Hepatic stellate cell (primary cell): Measurements from ENCODE around the gene CLC.
"Not testable (repeated sequence)": the region's sequence is repeated elsewhere in the genome, so short reads cannot be mapped to it uniquely, and the experiment has no call there.

ENCODE experiments used
- DNase-seq: peaks from one replicate; pipeline ENCODE4 v3.0.0; 2011; ENCODE audit warnings: low spot score

The CLC gene

DNA sequence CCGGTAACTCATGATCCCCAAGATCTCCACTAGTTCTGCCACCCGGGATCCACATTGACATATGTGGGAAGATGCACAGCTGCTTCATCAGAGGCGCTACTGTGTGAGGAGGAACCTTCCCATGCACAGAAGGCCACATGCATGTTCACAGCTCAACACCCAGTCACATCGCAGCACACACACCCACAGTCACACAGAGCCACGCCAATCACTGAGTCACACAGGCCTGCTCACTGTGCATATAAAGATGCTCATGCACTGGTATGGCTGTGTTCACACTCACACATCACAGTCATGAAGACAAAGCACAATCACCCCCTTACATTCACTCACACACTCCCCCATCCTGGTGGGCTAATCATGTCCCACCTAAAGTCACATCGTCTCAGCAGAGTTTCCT, 9.8 kb downstream of the CLC start:
- no peak for DNase-seq

DNA sequence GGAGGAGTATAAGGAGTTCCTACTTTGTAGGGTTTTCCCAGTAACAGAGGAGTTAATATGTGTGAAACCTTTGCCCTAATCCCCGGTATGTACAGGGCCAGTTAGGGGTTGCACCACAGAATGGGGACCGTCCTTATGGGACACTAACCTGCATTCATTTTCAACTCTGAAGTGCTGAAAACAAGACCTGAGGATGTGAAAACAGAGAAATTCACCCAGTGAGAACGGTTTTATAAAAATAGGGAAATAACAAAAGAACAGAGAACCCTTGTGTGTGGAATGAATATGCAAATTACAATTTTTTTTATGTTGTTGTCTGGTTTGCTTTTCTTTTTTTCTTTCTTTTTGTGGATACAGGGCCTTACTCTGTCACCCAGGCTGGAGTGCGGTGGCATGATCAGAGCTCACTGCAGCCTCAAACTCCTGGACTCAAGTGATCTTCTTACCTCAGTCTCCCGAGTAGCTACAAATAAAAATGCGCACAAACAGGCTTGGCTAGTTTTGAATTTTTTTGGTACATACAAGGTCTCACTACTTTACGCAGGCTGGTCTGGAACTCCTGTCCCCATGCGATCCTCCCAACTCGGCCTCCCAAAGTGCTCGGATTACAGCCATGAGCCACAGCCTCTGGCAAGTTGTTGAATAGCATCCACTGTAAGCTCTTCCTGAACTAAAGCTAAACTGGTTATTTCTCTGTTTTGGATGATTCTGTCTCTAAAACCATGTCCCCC, 10.6 kb downstream of the CLC start:
- DNase-seq: no peak

DNA sequence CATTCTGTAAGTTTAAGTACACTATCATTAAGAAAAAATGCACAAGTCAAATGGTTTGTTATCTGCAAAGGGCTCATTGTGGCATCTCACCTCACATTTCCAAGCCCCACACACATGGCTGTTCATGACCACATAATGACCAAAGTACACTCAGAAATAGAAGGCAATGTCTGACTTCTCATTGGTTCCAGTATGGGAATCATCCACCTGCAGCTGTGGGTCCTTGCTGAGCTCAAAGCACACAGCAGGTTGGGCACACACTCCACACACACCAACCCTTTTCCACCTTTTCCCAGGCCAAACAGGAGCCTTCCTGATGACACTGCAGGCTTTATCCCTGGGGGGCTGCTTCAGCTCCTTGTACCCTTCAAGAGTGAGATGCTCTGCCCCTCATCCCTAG, 11.8 kb downstream of the CLC start:
- DNase-seq: no peak

DNA sequence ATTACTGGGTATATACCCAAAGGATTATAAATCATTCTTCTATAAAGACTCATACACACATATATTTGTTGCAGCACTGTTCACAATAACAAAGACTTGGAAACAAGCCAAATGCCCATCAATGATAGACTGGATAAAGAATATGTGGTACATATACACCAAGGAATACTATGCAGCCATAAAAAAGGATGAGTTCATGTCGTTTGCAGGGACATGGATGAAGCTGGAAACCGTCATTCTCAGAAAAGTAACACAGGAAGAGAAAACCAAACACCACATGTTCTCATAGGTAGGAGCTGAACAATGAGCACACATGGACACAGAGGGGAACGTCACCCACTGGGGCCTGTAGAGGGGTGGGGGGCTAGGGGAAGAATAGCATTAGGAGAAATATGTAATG, 17.7 kb downstream of the CLC start:
- DNase-seq: not testable (repeated sequence)

DNA sequence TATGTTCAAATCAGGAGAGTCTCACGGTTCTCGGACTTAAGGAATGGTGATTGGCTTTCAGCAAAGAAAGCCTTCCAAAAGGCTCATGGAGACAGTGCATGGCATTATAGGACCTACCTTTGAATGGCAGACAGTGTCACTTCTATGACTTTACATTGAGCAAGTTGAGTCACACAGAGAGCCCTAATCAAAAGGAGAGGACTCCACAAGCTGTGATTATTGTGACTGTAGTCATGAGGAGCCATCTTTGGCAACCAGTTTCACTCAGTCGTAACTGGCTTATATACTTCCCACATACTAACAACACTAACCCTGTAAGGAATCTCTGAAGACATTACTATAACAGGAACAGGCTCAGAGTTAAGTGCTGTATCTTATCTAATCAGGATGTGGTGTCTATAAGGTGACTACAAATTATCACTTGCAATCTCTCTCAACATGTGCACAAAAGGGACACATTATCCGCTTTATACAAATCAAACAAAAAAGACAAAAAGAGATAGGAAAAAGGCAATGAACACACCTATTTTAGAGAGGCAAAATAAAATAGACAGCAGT, 27.4 kb downstream of the CLC start:
- DNase-seq: no peak

DNA sequence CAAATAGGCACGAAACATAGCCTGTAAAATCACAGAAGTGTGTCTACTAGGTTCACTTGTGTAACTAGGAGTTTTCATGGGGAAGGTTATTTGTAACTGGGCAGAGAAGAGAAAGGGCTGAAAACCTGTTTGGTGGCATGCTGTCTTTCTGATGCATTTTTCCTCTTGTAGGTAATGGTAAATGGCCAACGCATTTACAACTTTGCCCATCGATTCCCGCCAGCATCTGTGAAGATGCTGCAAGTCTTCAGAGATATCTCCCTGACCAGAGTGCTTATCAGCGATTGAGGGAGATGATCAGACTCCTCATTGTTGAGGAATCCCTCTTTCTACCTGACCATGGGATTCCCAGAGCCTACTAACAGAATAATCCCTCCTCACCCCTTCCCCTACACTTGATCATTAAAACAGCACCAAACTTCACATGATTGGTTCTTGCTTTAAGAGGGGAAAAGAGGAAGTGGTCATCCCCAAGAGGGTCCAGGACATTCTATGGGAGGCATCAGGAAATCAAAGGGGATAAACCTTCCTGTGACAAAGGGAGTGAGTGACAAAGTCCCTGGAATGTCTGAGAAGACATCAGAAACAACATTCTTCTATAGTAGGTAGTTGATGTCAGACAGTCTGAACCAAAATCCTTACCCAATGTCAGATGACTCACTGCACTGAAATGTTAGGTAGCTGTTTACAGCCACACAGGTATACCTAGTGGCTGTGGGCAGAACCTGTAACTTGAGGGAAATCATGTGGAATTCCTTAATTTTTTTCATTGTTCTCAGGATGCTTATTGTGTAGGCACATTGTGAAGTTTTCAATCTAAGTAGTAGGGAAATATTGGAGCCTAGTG, 28.6 kb downstream of the CLC start:
- DNase-seq: no peak

DNA sequence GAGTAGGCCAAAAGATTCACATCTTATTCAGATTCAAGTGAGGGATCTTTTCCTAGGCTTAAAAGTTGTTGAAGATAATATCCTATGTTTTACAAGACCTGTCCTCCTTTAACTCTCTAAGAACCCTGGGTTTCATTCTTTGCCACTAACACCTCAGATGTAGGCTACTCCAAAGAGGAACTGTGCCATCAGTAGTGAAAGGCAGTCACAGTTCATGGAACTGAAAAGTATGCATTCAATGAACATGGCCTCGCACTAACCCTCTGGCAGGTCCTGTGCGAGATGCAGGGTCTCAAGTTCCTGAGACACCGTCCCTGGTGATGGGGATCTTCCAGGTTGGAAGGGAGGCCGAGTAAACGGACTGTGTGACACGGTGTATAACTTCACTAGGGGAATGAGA, 29.2 kb downstream of the CLC start:
- no peak for DNase-seq

DNA sequence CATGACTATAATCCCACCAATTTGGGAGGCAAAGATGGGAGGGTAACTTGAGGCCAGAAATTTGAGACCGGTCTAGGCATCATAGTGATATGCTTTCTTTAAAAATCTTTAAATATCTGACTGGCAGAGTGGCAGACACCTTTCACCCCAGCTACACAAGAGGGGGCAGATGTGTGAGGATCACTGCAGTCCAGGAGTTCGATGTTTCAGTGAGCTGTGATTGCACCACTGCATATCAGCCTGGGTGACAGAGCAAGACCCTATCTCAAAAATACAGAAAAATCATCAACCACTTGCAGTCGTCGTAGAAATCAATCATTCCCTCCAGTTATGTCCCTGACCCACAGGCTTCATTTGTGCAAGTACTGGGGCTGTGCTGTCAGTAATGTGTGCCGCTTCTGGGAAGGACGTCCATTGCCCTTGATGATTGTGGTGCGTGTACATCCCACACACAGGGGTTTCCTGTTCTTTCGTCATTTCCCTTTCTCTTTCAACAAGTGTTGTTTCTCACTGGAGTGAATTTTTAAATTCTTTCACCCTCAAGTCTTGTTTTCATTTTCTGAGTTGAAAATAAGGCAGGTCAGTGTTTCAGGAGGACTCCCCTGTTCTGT, 32.1 kb downstream of the CLC start:
- no peak for DNase-seq

DNA sequence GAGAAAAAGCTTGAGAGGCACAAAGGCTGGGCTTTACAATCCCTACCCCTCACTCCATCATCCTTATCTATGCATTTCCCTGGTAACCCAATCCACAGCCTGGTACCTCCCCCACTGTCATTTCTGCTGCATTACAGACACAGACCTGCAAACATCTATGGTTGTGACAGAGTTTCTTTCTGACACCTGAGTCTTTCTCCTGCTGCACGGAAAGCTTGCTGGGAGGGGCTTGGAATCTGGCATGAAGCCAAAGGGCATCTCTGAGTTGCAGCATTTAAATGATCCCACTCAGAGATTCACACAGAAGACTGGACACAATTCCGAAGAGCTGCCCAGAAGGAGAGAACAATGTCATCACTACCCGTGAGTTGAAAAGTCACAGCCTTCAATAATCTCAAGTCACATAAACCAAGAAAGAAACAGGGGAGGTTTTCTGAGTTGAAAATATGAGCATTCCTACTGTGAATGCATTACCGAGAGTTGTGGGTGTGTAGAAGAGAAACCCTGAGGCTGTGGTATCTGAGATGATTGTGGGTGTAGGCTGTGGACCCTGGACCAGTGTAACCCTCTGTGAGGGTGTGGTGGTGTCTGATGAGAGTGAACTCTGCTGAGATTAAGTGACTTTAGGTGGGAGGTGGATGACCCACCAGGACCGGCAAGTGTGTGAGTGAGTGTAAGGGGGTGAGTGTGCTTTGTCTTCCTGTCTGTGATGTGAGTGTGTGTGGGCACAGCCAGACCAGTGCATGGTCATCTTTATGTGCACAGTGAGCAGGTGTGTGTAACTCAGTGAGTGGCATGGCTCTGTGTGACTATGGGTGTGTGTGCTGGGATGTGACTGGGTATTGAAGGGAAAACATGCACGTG, 33.4 kb downstream of the CLC start, which contains the start of gene LGALS14:
Gene LGALS14 (plus strand): TSS at position 301 of the 864 bp plus-strand sequence. CDS start 48 bp downstream, at position 349.
- DNase-seq: no peak

DNA sequence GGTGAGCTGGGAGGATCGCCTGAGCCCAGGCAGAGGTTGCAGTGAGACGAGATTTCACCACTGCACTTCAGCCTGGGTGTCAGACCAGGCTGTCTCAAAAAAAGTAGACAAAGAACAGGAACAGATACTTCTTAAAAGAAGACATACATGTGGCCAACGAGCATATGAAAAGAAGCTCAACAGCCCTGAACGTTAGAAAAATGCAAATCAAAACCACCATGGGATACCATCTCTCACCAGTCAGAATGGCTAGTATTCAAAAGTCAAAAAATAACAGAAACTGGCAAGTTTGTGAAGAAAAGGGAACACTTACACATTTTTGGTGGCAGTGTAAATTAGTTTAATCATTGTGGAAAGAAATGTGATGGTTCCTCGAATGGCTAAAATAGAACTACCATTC, 36.5 kb downstream of the CLC start:
- no peak for DNase-seq

DNA sequence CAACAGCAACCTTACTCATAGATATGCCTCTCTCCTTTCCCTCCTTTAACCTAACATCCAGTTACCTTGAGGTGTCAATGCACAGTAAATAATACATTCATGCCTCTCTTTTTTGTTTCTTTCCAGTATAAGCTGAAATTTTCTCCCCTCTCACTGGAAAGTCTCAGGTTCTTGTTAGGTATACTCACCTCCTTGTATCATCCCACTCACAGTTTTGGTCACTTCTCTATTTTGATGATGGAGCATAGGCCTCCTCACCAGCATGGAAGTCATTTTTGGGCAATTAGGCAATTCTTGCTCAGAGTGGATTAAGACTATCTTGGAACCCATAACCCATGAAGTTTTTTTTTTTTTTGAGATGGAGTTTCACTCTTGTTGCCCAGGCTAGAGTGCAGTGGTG, 39.3 kb downstream of the CLC start:
- no peak for DNase-seq

DNA sequence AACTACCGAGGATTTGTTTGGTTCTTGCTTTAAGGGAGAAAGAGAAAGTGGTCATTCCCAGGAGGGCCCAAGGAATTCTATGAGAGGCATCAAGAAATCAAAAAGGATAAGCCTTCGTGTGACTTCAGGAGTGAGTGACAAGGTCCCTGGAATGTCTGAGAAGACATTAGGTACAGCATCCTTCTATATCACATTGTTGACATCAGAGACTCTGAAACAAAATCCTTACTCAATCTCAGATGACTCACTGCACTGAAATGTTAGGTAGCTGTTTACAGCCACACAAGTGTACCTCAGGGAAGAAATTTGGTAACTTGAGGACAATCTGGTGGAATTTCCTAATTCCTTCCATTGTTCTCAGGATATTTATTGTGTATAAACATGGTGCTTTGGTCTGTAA, 41.4 kb downstream of the CLC start:
- no peak for DNase-seq

DNA sequence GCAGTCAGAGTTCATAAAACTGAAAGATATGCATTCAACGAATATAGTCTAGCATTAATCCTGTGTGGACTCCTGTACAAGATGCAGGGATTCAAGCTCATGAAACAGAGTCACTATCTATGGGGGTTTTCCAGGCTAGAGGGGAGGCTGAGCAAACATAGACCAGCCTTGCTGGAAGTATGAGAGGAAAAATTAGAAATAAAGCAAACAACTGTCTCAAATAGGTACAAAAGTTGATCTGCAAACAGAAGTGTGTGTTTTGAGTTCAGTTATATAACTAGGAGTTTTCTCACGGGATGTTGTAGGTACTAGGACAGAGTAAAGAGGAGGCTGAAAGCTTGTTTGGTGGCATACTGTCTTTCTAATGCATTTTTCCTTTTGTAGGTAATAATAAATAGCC, 42.1 kb downstream of the CLC start:
- no peak for DNase-seq

DNA sequence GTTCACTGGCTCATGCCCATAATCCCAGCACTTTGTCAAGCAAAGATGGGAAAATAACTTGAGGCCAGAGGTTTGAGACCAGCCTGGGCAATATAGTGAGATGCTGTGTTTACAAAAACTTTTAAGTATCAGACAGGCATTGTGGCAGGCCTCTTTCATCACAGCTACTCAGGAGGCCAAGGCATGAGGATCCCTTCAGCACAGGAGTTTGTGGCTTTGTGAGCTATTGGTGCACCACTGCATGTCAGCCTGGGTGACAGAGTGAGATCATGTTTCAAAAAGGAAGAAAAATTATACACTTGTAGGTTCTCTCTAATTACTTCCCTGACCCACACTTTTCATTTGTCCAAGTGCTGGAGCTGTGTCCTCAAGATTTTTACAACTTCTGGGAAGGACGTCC, 45.0 kb downstream of the CLC start:
- DNase-seq: no peak

DNA sequence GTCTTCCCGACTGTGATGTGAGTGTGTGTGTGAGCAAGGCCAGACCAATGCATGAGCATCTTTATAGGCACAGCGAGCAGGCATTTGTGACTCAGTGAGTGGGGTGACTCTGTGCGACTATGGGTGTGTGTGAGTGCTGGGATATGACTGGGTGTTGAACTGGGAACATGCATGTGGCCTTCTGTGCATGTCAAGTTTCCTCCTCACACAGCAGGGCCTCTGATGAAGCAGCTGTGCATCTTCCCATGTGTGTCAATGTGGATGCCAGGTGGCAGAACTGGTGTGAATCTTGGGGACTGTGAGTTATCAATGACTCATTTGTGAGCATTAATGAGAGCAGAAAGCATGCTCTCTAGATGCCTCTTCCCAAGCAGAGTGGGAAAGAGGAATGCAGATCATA, 45.7 kb downstream of the CLC start:
- no peak for DNase-seq

DNA sequence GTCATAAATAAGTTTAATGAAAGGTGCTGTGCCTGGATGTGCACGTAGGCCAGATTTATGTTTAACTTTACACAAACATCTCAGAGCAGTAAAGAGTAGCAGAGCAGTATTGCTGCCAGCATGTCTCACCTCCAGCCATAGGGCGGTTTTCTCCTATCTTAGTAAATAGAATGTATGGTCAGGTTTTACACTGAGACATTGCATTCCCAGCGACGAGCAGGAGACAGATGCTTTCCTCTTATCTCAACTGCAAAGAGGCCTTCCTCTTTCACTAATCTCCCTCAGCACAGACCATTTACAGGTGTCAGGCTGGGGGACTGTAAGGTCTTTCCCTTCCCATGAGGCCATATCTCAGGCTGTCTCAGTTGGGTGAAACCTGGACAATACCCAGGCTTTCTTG, 49.2 kb downstream of the CLC start:
- not testable (repeated sequence) for DNase-seq

DNA sequence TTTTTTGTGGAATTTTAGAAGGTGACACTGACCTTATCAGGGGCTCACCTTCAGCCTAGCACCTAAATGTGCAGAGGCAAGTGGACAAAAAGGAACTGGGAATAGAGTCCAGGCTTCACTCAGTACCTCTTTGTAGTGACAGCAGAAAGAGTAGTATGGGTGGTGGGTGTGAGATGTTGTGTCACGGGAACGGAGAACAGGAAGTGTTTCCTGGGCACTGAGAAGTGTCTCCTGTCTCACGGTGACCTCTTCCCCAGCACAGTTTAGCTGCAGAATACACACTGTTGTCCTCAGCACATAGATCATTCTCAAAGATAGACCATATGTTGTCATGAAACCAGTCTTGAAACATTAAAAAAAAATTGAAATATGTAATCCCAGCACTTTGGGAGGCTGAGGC, 51.1 kb downstream of the CLC start:
- DNase-seq: no peak

DNA sequence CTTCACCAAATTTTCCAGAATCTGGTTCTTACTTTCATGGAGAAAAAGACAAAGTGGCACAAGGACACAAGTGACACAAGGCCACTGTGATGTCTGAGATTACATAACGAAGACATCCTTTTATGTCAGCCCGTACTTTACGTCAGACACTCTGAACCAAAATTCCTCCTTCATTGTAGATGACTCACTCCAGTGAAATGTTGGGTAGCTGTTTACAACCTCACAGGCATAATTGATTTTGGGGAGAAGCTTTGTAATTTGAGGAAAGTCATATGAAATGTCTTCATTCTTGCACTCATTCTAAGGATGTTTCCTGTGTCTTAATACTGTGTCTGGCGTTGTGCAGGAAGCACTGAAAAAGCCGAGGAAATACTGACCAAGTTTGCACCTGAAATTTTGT, 53.6 kb downstream of the CLC start:
- DNase-seq: no peak

DNA sequence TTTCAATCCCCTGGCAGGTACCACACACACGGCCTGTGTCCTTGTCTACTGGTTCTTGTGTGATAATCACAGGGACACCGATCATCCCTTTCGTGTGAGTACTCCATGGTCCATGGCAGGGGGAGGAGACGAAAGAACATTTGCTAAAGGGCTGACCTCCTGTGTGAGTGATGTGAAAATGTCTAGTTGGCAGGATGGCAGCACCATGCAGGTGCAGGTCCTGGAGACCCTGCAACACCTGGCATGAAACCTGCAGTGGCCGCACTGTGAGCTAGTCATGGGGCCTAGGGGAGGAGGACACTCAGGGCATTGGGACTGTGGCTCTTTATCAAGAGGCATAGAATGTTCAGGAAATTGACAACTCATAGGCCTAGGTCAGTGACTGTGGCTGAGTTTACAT, 56.4 kb downstream of the CLC start:
- DNase-seq: no peak
